HG02678 (cell line): Measurements from ENCODE around the gene MKI67.
"Not testable (repeated sequence)": the region's sequence is repeated elsewhere in the genome, so short reads cannot be mapped to it uniquely, and the experiment has no call there.

Experiments
- ATAC-seq: cut with Tn5 transposase; IDR thresholded peaks from one replicate; pipeline ENCODE4 v1.9.1; 2021; ENCODE audit warnings: mild to moderate bottlenecking, moderate library complexity; ENCODE audit not compliant: unreplicated experiment

Gene MKI67

DNA sequence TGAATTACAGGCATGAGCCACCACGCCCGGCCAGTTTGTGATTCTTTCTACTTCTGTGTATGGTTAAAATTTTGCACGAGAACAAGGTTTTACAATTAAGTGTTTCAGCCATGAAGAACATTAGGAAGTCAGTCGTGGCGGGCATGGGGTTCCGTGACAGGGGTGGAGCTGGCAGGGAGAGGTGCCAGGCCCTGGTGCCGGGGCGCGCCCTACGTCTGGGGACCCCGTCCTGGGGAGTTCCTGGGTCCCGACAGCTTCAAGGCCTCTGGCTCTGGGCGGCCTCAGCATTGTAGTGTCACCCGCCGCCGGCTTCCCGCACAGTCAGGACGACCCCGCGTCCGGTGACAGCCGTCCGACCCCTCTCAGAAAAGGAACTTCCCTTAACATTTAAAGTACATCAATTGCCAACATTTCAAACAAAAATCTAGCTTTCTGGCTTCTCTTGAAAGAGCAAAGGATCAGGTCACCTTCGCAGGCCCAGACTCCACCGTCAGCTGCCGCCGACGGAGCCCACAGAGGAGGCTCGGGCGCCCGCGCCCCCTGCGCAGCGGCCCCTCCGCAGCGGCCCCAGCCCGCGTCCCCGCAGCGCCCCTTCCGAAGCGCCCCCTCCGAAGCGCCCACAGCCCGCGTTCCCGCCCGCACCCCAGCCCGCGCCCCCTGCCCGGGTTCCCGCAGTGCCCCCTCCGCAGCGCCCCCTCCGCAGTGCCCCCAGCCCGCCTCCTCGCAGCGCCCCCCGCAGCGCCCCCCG, 23.2 kb upstream of the MKI67 start:
- ATAC-seq = no peak

- ATAC-seq = no peak
Observed at GRCh38 chr10:128147669-128148068, 21.4 kb upstream of the MKI67 start.

DNA sequence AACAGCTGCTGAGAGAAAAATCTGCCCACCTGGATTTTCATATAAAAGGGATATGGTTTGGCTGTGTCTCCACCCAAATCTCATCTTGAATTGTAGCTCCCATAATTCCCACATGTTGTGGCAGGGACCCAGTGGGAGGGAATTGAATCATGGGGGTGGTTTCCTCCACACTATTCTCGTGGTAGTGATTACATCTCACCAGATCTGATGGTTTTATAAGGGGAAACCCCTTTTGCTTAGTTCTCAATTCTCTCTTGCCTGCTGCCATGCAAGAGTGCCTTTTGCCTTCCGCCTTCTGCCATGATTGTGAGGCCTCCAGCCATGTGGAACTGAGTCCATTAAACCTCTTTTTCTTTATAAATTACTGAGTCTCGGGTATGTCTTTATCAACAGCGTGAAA, 20.8 kb upstream of the MKI67 start:
- ATAC-seq = peak; percentile 48

- ATAC-seq = no peak
Observed at GRCh38 chr10:128144547-128144946, 18.3 kb upstream of the MKI67 start.

- no peak for ATAC-seq
Observed at GRCh38 chr10:128143531-128143930, 17.3 kb upstream of the MKI67 start.

GRCh38 chr10:128140425-128140824, 14.2 kb upstream of the MKI67 start:
- no peak for ATAC-seq

GRCh38 chr10:128138429-128138828, 12.2 kb upstream of the MKI67 start:
- ATAC-seq = not testable (repeated sequence)

DNA sequence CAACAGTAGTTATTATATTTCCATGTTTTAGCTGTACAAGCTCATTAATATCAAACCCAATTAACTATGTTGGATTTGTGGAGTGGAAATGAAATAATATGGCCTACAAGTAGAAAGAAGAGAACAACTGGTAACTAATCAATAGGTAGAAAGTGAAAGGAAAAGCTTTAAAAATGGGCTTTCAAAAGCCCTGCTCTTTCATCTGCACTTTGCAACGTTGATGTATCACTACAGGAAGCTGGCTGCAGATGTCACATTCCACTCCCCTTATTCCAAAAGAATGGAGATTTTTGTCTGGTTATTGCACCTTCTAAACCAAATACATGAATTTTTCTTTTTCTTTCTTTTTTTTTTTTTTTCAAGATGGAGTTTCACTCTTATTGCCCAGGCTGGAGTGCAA, 11.7 kb upstream of the MKI67 start:
- no peak for ATAC-seq

- ATAC-seq = no peak
Observed at GRCh38 chr10:128130051-128130450, 3.8 kb upstream of the MKI67 start.

DNA sequence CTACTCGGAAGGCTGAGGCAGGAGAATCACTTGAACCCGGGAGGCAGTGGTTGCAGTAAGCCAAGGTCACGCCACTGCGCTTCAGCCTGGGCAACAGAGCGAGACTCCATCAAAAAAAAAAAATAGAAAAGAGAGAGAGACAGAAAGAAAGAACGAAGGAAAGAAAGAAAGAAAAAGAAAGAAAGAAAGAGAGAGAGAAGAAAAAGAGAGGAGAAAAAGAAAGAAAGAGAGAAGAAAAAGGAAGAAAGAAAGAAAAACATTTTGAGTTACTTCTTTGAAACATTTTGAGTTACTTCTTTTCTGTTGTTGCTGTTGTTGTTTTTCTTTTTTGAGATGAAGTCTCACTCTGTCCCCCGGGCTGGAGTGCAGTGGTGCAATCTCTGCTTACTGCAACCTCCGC, 2.4 kb upstream of the MKI67 start:
- no peak for ATAC-seq

GRCh38 chr10:128125416-128125943, 743 bp downstream of the MKI67 start:
- no peak for ATAC-seq

GRCh38 chr10:128124813-128125403, 1.3 kb downstream of the MKI67 start:
- ATAC-seq = no peak

DNA sequence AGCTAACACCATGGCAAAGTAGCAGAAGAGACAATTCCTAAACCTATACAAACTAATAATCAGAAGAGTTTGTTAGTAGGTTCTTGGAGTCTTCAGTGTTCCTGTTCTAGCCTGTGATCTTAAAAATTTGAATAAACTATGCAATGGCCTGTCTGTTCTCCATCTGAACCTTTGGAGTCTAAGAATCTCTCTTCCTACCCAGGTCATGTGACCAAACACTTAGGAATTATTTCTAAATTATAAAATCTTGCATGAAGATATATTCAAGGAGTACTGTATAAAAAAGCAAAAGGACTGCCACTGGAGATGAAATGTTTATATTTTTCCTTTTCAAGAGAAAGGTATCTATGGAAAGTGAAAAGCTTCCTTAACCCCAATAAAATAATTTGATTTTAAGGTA, 2.4 kb downstream of the MKI67 start:
- no peak for ATAC-seq

DNA sequence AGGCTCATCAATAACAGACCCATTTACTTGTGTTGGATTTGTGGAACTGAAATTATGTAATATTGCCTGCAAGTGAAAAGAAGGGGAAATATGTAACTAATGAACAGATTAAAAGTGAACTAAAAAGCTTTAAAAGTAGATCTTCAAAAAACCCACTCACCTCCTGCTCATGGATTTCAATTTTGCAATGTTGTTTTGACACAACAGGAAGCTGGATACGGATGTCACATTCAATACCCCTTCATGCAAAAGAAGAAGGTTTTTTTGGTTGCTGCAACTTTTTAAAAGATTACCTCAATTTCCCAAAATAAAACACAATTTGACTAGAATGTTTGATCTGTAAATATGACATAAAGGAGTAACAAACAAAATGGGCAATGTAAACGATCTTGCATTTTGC, 3.3 kb downstream of the MKI67 start:
- ATAC-seq = no peak

- no peak for ATAC-seq
Observed at GRCh38 chr10:128121750-128122412, 4.3 kb downstream of the MKI67 start.

- no peak for ATAC-seq
Observed at GRCh38 chr10:128116851-128117615, 9.2 kb downstream of the MKI67 start.

DNA sequence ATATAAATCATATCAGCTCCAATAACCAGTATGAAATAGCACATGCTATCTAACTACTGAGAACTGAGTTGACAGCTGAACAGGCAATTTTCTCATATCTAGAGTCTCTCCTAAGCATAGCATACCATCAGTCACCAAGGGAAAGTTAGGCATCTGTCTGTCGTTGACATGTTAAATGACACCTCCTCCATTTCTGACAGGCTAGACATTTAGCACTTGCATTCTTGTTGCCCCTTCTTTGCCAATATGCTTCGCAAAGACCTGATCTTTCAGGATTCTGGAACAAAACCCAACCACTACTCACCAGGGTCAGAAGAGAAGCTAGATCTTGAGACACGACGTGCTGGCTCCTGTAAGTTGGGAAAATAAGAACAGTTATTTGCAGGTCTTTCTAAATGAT, 10.0 kb downstream of the MKI67 start:
- no peak for ATAC-seq

DNA sequence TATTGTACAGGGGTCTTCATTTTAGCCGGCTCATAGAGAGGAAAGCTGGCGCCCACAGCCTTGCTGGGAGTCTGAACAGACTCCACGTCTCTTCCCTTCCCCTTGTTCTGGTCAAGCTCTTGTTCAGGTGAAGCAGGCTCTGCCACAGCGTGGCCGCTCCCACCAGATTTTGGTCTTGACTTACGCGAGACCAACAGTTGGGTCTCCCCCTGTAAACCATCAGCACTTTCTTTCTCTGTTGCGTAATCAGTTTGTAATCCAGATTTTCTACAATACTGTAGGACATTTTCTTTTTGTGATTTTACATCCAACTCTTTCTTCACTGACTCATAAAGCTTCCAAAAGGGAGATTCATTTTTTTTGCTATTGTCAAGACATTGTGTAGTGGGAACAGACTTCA, 10.9 kb downstream of the MKI67 start:
- no peak for ATAC-seq

- no peak for ATAC-seq
Observed at GRCh38 chr10:128114901-128115300, 11.3 kb downstream of the MKI67 start.

- ATAC-seq = no peak
Observed at GRCh38 chr10:128113026-128113425, 13.2 kb downstream of the MKI67 start.

- no peak for ATAC-seq
Observed at GRCh38 chr10:128111696-128112095, 14.5 kb downstream of the MKI67 start.
